H9 (cell line): ENCODE results near the gene DMAP1. TPM values are rescaled to one million over a fixed set of nuclear protein-coding genes. Genes with fewer than 3 reads are reported as not detected.
A peak's percentile ranks its signal among the peaks of the same experiment; 100 is the strongest.

Source experiments
- DNase-seq: peaks from one replicate; pipeline ENCODE4 v3.0.0-alpha.2; 2017
- H2AFZ ChIP-seq: one replicate; pipeline ENCODE4 v1.6.1; 2013; ENCODE audit warnings: mild to moderate bottlenecking, low read length, control low read depth, moderate library complexity
- H2AK5ac ChIP-seq: 2 replicates; pipeline ENCODE4 v1.6.1; 2013; ENCODE audit warnings: low read length, control low read depth, mixed read lengths; ENCODE audit not compliant: insufficient read length
- H2BK120ac ChIP-seq: one replicate; pipeline ENCODE4 v1.6.1; 2013; ENCODE audit warnings: low read depth, mild to moderate bottlenecking, low read length, control low read depth, inconsistent platforms; ENCODE audit not compliant: poor library complexity, severe bottlenecking
- H2BK12ac ChIP-seq: 2 replicates; pipeline ENCODE4 v1.6.1; 2013; ENCODE audit warnings: low read length, control low read depth, mixed read lengths, low read depth; ENCODE audit not compliant: insufficient read length
- H2BK15ac ChIP-seq: 2 replicates; pipeline ENCODE4 v1.6.1; 2013; ENCODE audit warnings: low read depth, low read length, control low read depth
- H2BK20ac ChIP-seq: one replicate; pipeline ENCODE4 v1.6.1; 2013; ENCODE audit warnings: low read depth, mild to moderate bottlenecking, low read length, control low read depth, inconsistent platforms; ENCODE audit not compliant: poor library complexity, severe bottlenecking
- H2BK5ac ChIP-seq: 2 replicates; pipeline ENCODE4 v1.6.1; 2013; ENCODE audit warnings: low read length, control low read depth, mixed read lengths; ENCODE audit not compliant: insufficient read length
- H3K14ac ChIP-seq: 2 replicates; pipeline ENCODE4 v1.6.1; 2013; ENCODE audit warnings: low read length, control low read depth; ENCODE audit not compliant: insufficient read depth
- H3K18ac ChIP-seq: 2 replicates; pipeline ENCODE4 v1.6.1; 2013; ENCODE audit warnings: low read depth, mild to moderate bottlenecking, mixed read lengths, low read length, control low read depth; ENCODE audit not compliant: insufficient read length
- H3K23ac ChIP-seq: 2 replicates; pipeline ENCODE4 v1.6.1; 2013; ENCODE audit warnings: low read length, control low read depth, mixed read lengths, low read depth; ENCODE audit not compliant: insufficient read length
- H3K23me2 ChIP-seq: 2 replicates; pipeline ENCODE4 v1.6.1; 2013; ENCODE audit warnings: low read depth, mild to moderate bottlenecking, mixed read lengths, low read length, control low read depth; ENCODE audit not compliant: insufficient read length, poor library complexity, severe bottlenecking
- H3K27ac ChIP-seq: 2 replicates; pipeline ENCODE4 v1.5.1; 2013; ENCODE audit warnings: low read length, control low read depth, mixed read lengths, low read depth; ENCODE audit not compliant: insufficient read length
- H3K27me3 ChIP-seq: 2 replicates; pipeline ENCODE4 v1.6.1; 2013; ENCODE audit warnings: low read length, control low read depth, inconsistent platforms; ENCODE audit not compliant: insufficient read depth
- H3K4ac ChIP-seq: 2 replicates; pipeline ENCODE4 v1.6.1; 2013; ENCODE audit warnings: low read depth, mild to moderate bottlenecking, control low read depth, inconsistent platforms, low read length, moderate library complexity
- H3K4me1 ChIP-seq: 2 replicates; pipeline ENCODE4 v1.6.1; 2013; ENCODE audit warnings: low read length, control low read depth, inconsistent platforms; ENCODE audit not compliant: insufficient read depth
- H3K4me2 ChIP-seq: 2 replicates; pipeline ENCODE4 v1.6.1; 2013; ENCODE audit warnings: low read length, control low read depth, mixed read lengths; ENCODE audit not compliant: insufficient read length, insufficient read depth
- H3K56ac ChIP-seq: 2 replicates; pipeline ENCODE4 v1.6.1; 2013; ENCODE audit warnings: low read depth, mild to moderate bottlenecking, mixed read lengths, low read length, control low read depth; ENCODE audit not compliant: insufficient read length
- H3K79me1 ChIP-seq: 2 replicates; pipeline ENCODE4 v1.6.1; 2013; ENCODE audit warnings: low read depth, mild to moderate bottlenecking, moderate library complexity, low read length, control low read depth, inconsistent platforms; ENCODE audit not compliant: insufficient read depth, poor library complexity, severe bottlenecking
- H3K79me2 ChIP-seq: 2 replicates; pipeline ENCODE4 v1.6.1; 2013; ENCODE audit warnings: low read length, control low read depth, inconsistent platforms; ENCODE audit not compliant: insufficient read depth
- H3K9ac ChIP-seq: 2 replicates; pipeline ENCODE4 v1.6.1; 2013; ENCODE audit warnings: low read length, control low read depth, mixed read lengths; ENCODE audit not compliant: insufficient read length; ENCODE audit errors: extremely low read depth
- H3K9me3 ChIP-seq: one replicate; pipeline ENCODE4 v1.6.1; 2013; ENCODE audit warnings: low read depth, low read length, inconsistent platforms; ENCODE audit not compliant: control insufficient read depth
- H3T11ph ChIP-seq: one replicate; pipeline ENCODE4 v1.6.1; 2013; ENCODE audit warnings: mild to moderate bottlenecking, low read length, control low read depth, inconsistent platforms
- H4K20me1 ChIP-seq: one replicate; pipeline ENCODE4 v1.6.1; 2013; ENCODE audit not compliant: control insufficient read depth, insufficient read length, insufficient read depth
- H4K5ac ChIP-seq: 2 replicates; pipeline ENCODE4 v1.6.1; 2013; ENCODE audit warnings: low read depth, mild to moderate bottlenecking, mixed read lengths, low read length, control low read depth; ENCODE audit not compliant: insufficient read length
- H4K8ac ChIP-seq: replicated peaks from 2 replicates; pipeline ENCODE4 v1.6.1; 2013; ENCODE audit warnings: low read length, control low read depth, mixed read lengths, low read depth; ENCODE audit not compliant: insufficient read length
- H4K91ac ChIP-seq: 2 replicates; pipeline ENCODE4 v1.6.1; 2013; ENCODE audit warnings: low read depth, mild to moderate bottlenecking, moderate library complexity, mixed read lengths, low read length, control low read depth; ENCODE audit not compliant: insufficient read length
- H3K27ac Mint-ChIP-seq, 3 experiments: 2 replicates in 2 of 3; 3 replicates in 1 of 3; pipeline ENCODE4 v1.8.0; 2020 to 2021; ENCODE audit warnings: mixed read lengths in 3 of 3, mild to moderate bottlenecking in 1 of 3, moderate library complexity in 1 of 3
- H3K27me3 Mint-ChIP-seq: 2 replicates; pipeline ENCODE4 v1.8.0; 2021; ENCODE audit warnings: low read depth, mild to moderate bottlenecking, moderate library complexity, mixed read lengths
- H3K36me3 Mint-ChIP-seq, 3 experiments: 2 replicates in 2 of 3; 3 replicates in 1 of 3; pipeline ENCODE4 v1.8.0; 2020 to 2021; ENCODE audit warnings: low read depth in 3 of 3, mixed read lengths in 3 of 3; ENCODE audit not compliant: insufficient read depth in 1 of 3
- H3K4me1 Mint-ChIP-seq, 2 experiments: 2 replicates each; pipeline ENCODE4 v1.8.0; 2020; ENCODE audit warnings: mixed read lengths in 2 of 2
- H3K4me3 Mint-ChIP-seq, 2 experiments: 2 replicates in 1 of 2; 3 replicates in 1 of 2; pipeline ENCODE4 v1.8.0; 2020 to 2021; ENCODE audit warnings: mild to moderate bottlenecking in 2 of 2, mixed read lengths in 2 of 2, moderate library complexity in 1 of 2
- H3K9me3 Mint-ChIP-seq, 2 experiments: 2 replicates in 1 of 2; 3 replicates in 1 of 2; pipeline ENCODE4 v1.8.0; 2020; ENCODE audit warnings: mild to moderate bottlenecking in 2 of 2, mixed read lengths in 2 of 2, moderate library complexity in 1 of 2
- CTCF ChIP-seq: fragments of 200-600 bp; sonication (generic); conservative IDR thresholded peaks from 3 replicates; pipeline ENCODE4 v1.8.0; 2021; ENCODE audit warnings: antibody characterized with exemption, mild to moderate bottlenecking
- WGBS: extraction: QIAGEN DNeasy Blood & Tissue Kit; methylation state at CpG from one replicate; pipeline ENCODE4 v1.1.7; 2013; ENCODE audit warnings: missing lambda C conversion rate, low lambda C conversion rate, mixed read lengths; ENCODE audit not compliant: insufficient read length; ENCODE audit errors: extremely low coverage; 5-methylcytosine and 5-hydroxymethylcytosine counted together
- total RNA-seq: library from RNA; stranded (reverse); gene quantifications from 2 replicates; pipeline ENCODE4 v1.2.1, GENCODE V29; 2021

The DMAP1 gene
- total RNA-seq, 1 experiment from 2014 or later, result 55.3 TPM

- Histone ChIP-seq H2AK5ac (no peak overlapping the region), H3K9ac (no peak overlapping the region), H4K20me1 (no peaks in the 10 kb centered on the region), H2BK20ac (no peak overlapping the region), H3K79me2 (no peaks in the 10 kb centered on the region), H3K23me2 (no peaks in the 10 kb centered on the region), H2BK12ac (no peak overlapping the region), H2BK5ac (no peak overlapping the region), H3K79me1 (no peaks in the 10 kb centered on the region), H2BK120ac (no peak overlapping the region), H4K8ac (no peak overlapping the region), H3K18ac (no peak overlapping the region), H3K27ac (no peak overlapping the region), H3K4me1 (no peaks in the 10 kb centered on the region), H3K9me3 (no peaks in the 10 kb centered on the region), H3T11ph (no peak overlapping the region), H3K4me2 (no peak overlapping the region), H3K14ac (no peak overlapping the region), H2AFZ (no peak overlapping the region), H3K27me3 (no peaks in the 10 kb centered on the region), H3K23ac (no peak overlapping the region), H4K5ac (no peak overlapping the region), H3K4ac (no peak overlapping the region), H4K91ac (no peak overlapping the region), H3K56ac (no peak overlapping the region), H2BK15ac (no peak overlapping the region)
- Mint-ChIP-seq H3K27me3 (peaks cover 2% of the 10 kb centered on the region), H3K4me1 (0 out of 4 replicates have a peak, but pooled peaks cover 0 to 4% of the 10 kb centered on the region in 2 experiments), H3K9me3 (peaks cover 16 to 23% of the 10 kb centered on the region in 2 experiments), H3K36me3 (peaks cover 4 to 11% (median 7%) of the 10 kb centered on the region in 3 experiments; a peak in 4 of 7 replicates), H3K4me3 (no peak overlapping the region), H3K27ac (no peak overlapping the region)
- no peak for DNase-seq
- peak; percentile 44; the same call in 2 of the 3 replicates for TF ChIP-seq CTCF
- WGBS, result no CpG with 5 or more reads among the region's 3 CpGs
Observed at GRCh38 chr1:44170281-44170823, 42.9 kb upstream of the DMAP1 start.
